RWPE2 (cell line): ENCODE data around the gene NLK.
A peak's percentile ranks its signal among the peaks of the same experiment; 100 is the strongest.

Experiments
- ATAC-seq: fragments of 200-7000 bp; cut with Tn5 transposase; 3 replicates; pipeline ENCODE4 v1.9.1; 2021; ENCODE audit warnings: low read depth
- DNase-seq: peaks from one replicate; pipeline ENCODE4 v3.0.0-alpha.2; 2020; ENCODE audit warnings: low spot score
- H3K27ac ChIP-seq: fragments of 450-650 bp; 2 replicates; pipeline ENCODE4 v1.5.1; 2017; ENCODE audit warnings: mild to moderate bottlenecking; ENCODE audit not compliant: poor library complexity, severe bottlenecking
- H3K27me3 ChIP-seq: fragments of 250-450 bp; sonication (Bioruptor Pico); 2 replicates; pipeline ENCODE4 v1.5.1; 2021; ENCODE audit warnings: mild to moderate bottlenecking, moderate library complexity; ENCODE audit not compliant: insufficient read depth, poor library complexity, severe bottlenecking
- H3K36me3 ChIP-seq: fragments of 250-450 bp; sonication (Bioruptor Pico); 2 replicates; pipeline ENCODE4 v1.5.1; 2020; ENCODE audit warnings: low read depth, mild to moderate bottlenecking, moderate library complexity
- H3K4me1 ChIP-seq: fragments of 250-450 bp; sonication (Bioruptor Pico); 2 replicates; pipeline ENCODE4 v1.5.1; 2021; ENCODE audit warnings: mild to moderate bottlenecking, moderate library complexity; ENCODE audit not compliant: insufficient read depth, poor library complexity, severe bottlenecking
- H3K4me3 ChIP-seq: fragments of 250-450 bp; sonication (Bioruptor Pico); 2 replicates; pipeline ENCODE4 v1.5.1; 2021; ENCODE audit warnings: mild to moderate bottlenecking, moderate library complexity; ENCODE audit not compliant: severe bottlenecking
- H3K9me3 ChIP-seq: fragments of 250-450 bp; sonication (Bioruptor Pico); 2 replicates; pipeline ENCODE4 v1.5.1; 2021; ENCODE audit warnings: mild to moderate bottlenecking, moderate library complexity; ENCODE audit not compliant: severe bottlenecking
- CTCF ChIP-seq: fragments of 450-650 bp; IDR thresholded peaks from one replicate; pipeline ENCODE4 v1.5.1; 2017; ENCODE audit warnings: mild to moderate bottlenecking, moderate library complexity; ENCODE audit not compliant: poor library complexity, severe bottlenecking

Gene NLK

GRCh38 chr17:28216528-28216927 lies 174.1 kb downstream of the NLK start:
- no peak overlapping the region for H3K4me3 ChIP-seq
- H3K27me3 ChIP-seq: no peaks in the 10 kb centered on the region
- no peak for DNase-seq
- H3K4me1 ChIP-seq: peaks cover 4% of the 10 kb centered on the region
- no peaks in the 10 kb centered on the region for H3K36me3 ChIP-seq
- no peak overlapping the region for H3K27ac ChIP-seq
- TF ChIP-seq CTCF: no peak
- ATAC-seq: peak; percentile 78
- H3K9me3 ChIP-seq: no peaks in the 10 kb centered on the region

- no peak overlapping the region for H3K4me3 ChIP-seq
- H3K9me3 ChIP-seq: no peaks in the 10 kb centered on the region
- DNase-seq (no peak), ATAC-seq (no peak)
- TF ChIP-seq CTCF: no peak
- no peaks in the 10 kb centered on the region for H3K27me3 ChIP-seq
- peaks cover 4% of the 10 kb centered on the region for H3K4me1 ChIP-seq
- no peaks in the 10 kb centered on the region for H3K36me3 ChIP-seq
- no peak overlapping the region for H3K27ac ChIP-seq
These were observed 177.3 kb downstream of the NLK start for GRCh38 chr17:28219771-28220170.

- no peaks in the 10 kb centered on the region for H3K36me3 ChIP-seq
- ATAC-seq (no peak), DNase-seq (no peak)
- no peak overlapping the region for H3K4me3 ChIP-seq
- no peaks in the 10 kb centered on the region for H3K9me3 ChIP-seq
- no peak overlapping the region for H3K27ac ChIP-seq
- H3K4me1 ChIP-seq: peaks cover 4% of the 10 kb centered on the region
- TF ChIP-seq CTCF: no peak
- no peaks in the 10 kb centered on the region for H3K27me3 ChIP-seq
These were observed 179.4 kb downstream of the NLK start for GRCh38 chr17:28221751-28222414.

- ATAC-seq (no peak), DNase-seq (no peak)
- Histone ChIP-seq H3K27me3 (no peaks in the 10 kb centered on the region), H3K36me3 (no peaks in the 10 kb centered on the region), H3K27ac (no peak overlapping the region), H3K9me3 (no peaks in the 10 kb centered on the region), H3K4me3 (no peak overlapping the region), H3K4me1 (no peaks in the 10 kb centered on the region)
- TF ChIP-seq CTCF: no peak
These were observed 182.8 kb downstream of the NLK start for GRCh38 chr17:28225271-28225670.

- no peaks in the 10 kb centered on the region for H3K36me3 ChIP-seq
- ATAC-seq (no peak), DNase-seq (no peak)
- H3K27ac ChIP-seq: no peak overlapping the region
- H3K4me3 ChIP-seq: no peak overlapping the region
- no peaks in the 10 kb centered on the region for H3K4me1 ChIP-seq
- H3K27me3 ChIP-seq: no peaks in the 10 kb centered on the region
- H3K9me3 ChIP-seq: no peaks in the 10 kb centered on the region
- TF ChIP-seq CTCF: no peak
These were observed 183.4 kb downstream of the NLK start for GRCh38 chr17:28225867-28226266.
